ENCODE results near the gene NPAS4.

GRCh38 chr11:66454247-66454646, 33.4 kb downstream of the NPAS4 start:
- TF ChIP-seq CTCF (optimal IDR thresholded peaks at IDR 0.05 in 1 of 3, IDR thresholded peaks at IDR 0.05 in 1 of 3, conservative IDR thresholded peaks at IDR 0.05 in 1 of 3; ENCODE audit: extremely low read depth in 1 of 3, insufficient read depth in 2 of 3, low read length in 3 of 3): no peak
- TF ChIP-seq EZH2 (IDR thresholded peaks at IDR 0.05; ENCODE audit: low read length): no peak
